ENCODE results near the gene JAKMIP1. TPM values are rescaled to one million over a fixed set of nuclear protein-coding genes. Genes with fewer than 3 reads are reported as not detected.

Gene JAKMIP1
- total RNA-seq, 4 donors from 2014 or later, result 0.39 to 4.5 (median 1.9) TPM; not detected in 1

GRCh38 chr4:6035786-6036185 lies 164.6 kb downstream of the JAKMIP1 start:
- Histone ChIP-seq H3K27me3 (no peaks in the 10 kb centered on the region), H3K27ac (no peak overlapping the region), H3K4me1 (peaks cover 0 to 18% (median 0%) of the 10 kb centered on the region in 3 donors), H3K9me3 (no peaks in the 10 kb centered on the region), H3K36me3 (no peaks in the 10 kb centered on the region), H3K4me3 (no peak overlapping the region)
- ATAC-seq, result no peak
- no peak for TF ChIP-seq POLR2AphosphoS5 (IDR thresholded peaks at IDR 0.05)
- no peak for TF ChIP-seq POLR2A (IDR thresholded peaks at IDR 0.05)
- TF ChIP-seq, protein P1, sequence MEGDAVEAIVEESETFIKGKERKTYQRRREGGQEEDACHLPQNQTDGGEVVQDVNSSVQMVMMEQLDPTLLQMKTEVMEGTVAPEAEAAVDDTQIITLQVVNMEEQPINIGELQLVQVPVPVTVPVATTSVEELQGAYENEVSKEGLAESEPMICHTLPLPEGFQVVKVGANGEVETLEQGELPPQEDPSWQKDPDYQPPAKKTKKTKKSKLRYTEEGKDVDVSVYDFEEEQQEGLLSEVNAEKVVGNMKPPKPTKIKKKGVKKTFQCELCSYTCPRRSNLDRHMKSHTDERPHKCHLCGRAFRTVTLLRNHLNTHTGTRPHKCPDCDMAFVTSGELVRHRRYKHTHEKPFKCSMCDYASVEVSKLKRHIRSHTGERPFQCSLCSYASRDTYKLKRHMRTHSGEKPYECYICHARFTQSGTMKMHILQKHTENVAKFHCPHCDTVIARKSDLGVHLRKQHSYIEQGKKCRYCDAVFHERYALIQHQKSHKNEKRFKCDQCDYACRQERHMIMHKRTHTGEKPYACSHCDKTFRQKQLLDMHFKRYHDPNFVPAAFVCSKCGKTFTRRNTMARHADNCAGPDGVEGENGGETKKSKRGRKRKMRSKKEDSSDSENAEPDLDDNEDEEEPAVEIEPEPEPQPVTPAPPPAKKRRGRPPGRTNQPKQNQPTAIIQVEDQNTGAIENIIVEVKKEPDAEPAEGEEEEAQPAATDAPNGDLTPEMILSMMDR (IDR thresholded peaks at IDR 0.05), result no peak
- TF ChIP-seq EP300 (IDR thresholded peaks at IDR 0.05), result no peak
- no CpG with 5 or more reads among the region's 16 CpGs for WGBS, 2 donors (ENCODE audit: low coverage in 1 of 2)

- Histone ChIP-seq H3K36me3 (no peaks in the 10 kb centered on the region), H3K9me3 (no peaks in the 10 kb centered on the region), H3K27me3 (peaks cover 5% of the 10 kb centered on the region), H3K4me1 (peaks cover 0 to 18% (median 0%) of the 10 kb centered on the region in 3 donors), H3K4me3 (no peak overlapping the region), H3K27ac (no peak overlapping the region)
- 55 to 85% methylated on average over 4 of the region's 4 CpGs for WGBS, 2 donors (ENCODE audit: low coverage in 1 of 2)
- no peak for TF ChIP-seq EP300 (IDR thresholded peaks at IDR 0.05)
- no peak for TF ChIP-seq POLR2A (IDR thresholded peaks at IDR 0.05)
- TF ChIP-seq, protein P1 (IDR thresholded peaks at IDR 0.05), result no peak
- no peak for TF ChIP-seq POLR2AphosphoS5 (IDR thresholded peaks at IDR 0.05)
- no peak for ATAC-seq
Measured at GRCh38 chr4:6033381-6033780, 167.0 kb downstream of the JAKMIP1 start.

GRCh38 chr4:6032249-6033244 lies 167.8 kb downstream of the JAKMIP1 start:
- H3K9me3 ChIP-seq, result no peaks in the 10 kb centered on the region
- H3K27me3 ChIP-seq, result peaks cover 11% of the 10 kb centered on the region
- H3K4me1 ChIP-seq, result peaks cover 0 to 18% (median 0%) of the 10 kb centered on the region in 3 donors
- TF ChIP-seq EP300 (IDR thresholded peaks at IDR 0.05) (no peak), POLR2AphosphoS5 (IDR thresholded peaks at IDR 0.05) (peak; percentile 12)
- TF ChIP-seq, protein P1 (IDR thresholded peaks at IDR 0.05), result peak in 2 of 4 experiments; percentile 5 to 15
- H3K4me3 ChIP-seq, result no peak overlapping the region
- H3K27ac ChIP-seq, result no peak overlapping the region
- H3K36me3 ChIP-seq, result no peaks in the 10 kb centered on the region
- ATAC-seq, result peak; percentile 34
- 66 to 83% methylated on average over 1 to 8 of the region's 11 CpGs for whole genome bisulfite sequencing, 2 donors (ENCODE audit: low coverage in 1 of 2)

DNA sequence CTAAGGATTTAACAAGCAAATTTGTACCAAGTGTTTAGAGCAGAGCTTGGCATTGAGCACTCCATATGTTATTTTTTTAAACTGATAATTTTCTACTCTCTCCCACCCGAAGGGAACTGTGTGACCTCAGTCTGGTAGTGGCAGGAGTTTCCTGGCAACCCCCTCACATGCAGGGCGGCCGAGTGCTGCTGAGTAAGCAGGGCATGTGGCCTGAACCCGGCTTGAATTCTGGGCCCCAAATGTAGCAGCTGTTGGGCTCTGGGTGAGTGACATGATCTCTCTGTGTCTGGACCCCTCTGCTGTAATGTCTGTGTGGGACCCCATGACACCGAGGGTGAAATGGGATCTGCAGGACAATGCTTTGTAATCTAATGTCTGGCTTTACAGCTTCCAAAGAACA lies 168.5 kb downstream of the JAKMIP1 start:
- ATAC-seq, result no peak
- peaks cover 0 to 18% (median 0%) of the 10 kb centered on the region in 3 donors for H3K4me1 ChIP-seq
- H3K4me3 ChIP-seq, result no peak overlapping the region
- TF ChIP-seq POLR2A (IDR thresholded peaks at IDR 0.05) (no peak), EP300 (IDR thresholded peaks at IDR 0.05) (no peak), POLR2AphosphoS5 (IDR thresholded peaks at IDR 0.05) (no peak)
- TF ChIP-seq, protein P1 (IDR thresholded peaks at IDR 0.05), result no peak
- no peak overlapping the region for H3K27ac ChIP-seq
- no peaks in the 10 kb centered on the region for H3K9me3 ChIP-seq
- peaks cover 11% of the 10 kb centered on the region for H3K27me3 ChIP-seq
- 33% methylated on average over 2 of the region's 5 CpGs; no CpG with 5 or more reads in 1 of the 2 donors for WGBS, 2 donors (ENCODE audit: low coverage in 1 of 2)
- no peaks in the 10 kb centered on the region for H3K36me3 ChIP-seq
